Measurements from ENCODE around the gene TIMM10. TPM values are rescaled to one million over a fixed set of nuclear protein-coding genes. Genes with fewer than 3 reads are reported as not detected.

The TIMM10 gene
- total RNA-seq, 4 donors from 2014 or later: 45.4 to 61.7 (median 49.5) TPM

DNA sequence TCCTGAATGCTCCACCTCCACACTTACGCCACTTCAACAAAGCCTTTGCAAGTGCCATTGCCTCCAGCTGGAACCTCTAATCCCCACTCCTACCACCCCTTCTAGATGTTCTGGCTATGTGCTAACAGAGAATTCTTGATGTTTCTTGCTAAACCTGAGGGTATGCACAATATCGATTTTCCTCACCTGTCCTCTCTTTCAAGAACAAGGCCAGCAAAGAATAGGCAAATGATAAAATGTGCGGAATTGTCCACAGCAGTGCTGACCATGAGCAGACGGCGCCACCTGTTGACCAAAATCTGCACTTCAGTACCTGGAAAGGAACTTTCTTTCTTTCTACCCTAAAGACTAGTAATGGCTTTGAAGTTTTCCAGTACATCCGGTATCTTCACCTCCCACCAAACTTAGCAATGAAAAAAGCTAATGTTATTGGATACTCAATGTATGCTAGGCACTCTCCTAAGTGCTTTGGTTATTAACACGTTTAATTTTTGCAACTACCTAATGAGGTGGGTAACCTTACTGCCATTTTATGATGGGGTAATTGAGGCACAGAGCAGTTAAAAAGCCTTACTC lies 3.4 kb downstream of the TIMM10 start:
- ATAC-seq (no peak), DNase-seq (no peak)
- Histone ChIP-seq H3K4me3 (no peak overlapping the region), H3K27ac (no peak overlapping the region), H3K9me3 (no peaks in the 10 kb centered on the region), H3K27me3 (no peaks in the 10 kb centered on the region), H3K4me1 (peaks cover 13 to 19% of the 10 kb centered on the region in 2 donors), H3K36me3 (peaks cover 0 to 4% of the 10 kb centered on the region in 2 donors)
- in situ Hi-C loops (cut with MboI; ENCODE audit: low sequenced_read_pairs in 4 of 4) (loop anchor here in 3 of 4 donors (5.0 to 10.0 kb wide), 3 partner anchors 35 to 182 kb away; no protein-coding TSS in a partner anchor), intact Hi-C loops (cut with DNase I; ENCODE audit: low total_unique reads) (loop anchor here (2.0 to 5.0 kb wide), 2 partner anchors 70 to 180 kb away; no protein-coding TSS in a partner anchor)
- TF ChIP-seq, protein P1, sequence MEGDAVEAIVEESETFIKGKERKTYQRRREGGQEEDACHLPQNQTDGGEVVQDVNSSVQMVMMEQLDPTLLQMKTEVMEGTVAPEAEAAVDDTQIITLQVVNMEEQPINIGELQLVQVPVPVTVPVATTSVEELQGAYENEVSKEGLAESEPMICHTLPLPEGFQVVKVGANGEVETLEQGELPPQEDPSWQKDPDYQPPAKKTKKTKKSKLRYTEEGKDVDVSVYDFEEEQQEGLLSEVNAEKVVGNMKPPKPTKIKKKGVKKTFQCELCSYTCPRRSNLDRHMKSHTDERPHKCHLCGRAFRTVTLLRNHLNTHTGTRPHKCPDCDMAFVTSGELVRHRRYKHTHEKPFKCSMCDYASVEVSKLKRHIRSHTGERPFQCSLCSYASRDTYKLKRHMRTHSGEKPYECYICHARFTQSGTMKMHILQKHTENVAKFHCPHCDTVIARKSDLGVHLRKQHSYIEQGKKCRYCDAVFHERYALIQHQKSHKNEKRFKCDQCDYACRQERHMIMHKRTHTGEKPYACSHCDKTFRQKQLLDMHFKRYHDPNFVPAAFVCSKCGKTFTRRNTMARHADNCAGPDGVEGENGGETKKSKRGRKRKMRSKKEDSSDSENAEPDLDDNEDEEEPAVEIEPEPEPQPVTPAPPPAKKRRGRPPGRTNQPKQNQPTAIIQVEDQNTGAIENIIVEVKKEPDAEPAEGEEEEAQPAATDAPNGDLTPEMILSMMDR (IDR thresholded peaks at IDR 0.05 in 4 of 5, conservative IDR thresholded peaks at IDR 0.05 in 1 of 5): peak; percentile 89 to 96 (median 94)
- no peak for TF ChIP-seq POLR2A (IDR thresholded peaks at IDR 0.05)

DNA sequence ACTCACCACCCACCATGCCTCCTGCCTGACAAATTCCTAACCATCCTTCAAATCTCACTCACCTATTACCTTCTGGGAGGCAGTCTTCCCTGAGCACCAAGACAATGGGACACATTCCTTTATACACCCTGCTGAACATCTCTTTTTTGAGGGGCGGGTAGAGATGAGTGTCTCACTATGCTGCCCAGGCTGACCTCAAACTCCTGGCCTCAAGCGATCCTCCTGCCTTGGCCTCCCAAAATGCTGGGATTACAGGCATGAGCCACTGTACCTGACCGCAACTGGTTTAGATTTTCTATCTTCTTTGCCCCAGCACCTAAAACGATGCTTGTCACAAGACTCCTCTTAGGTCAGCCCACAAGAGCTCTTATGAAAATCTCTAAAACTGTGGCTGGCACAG lies 7.1 kb downstream of the TIMM10 start:
- in situ Hi-C loops (cut with MboI; ENCODE audit: low sequenced_read_pairs in 4 of 4): loop anchor here in 1 of 4 donors (10.0 kb wide), 1 partner anchor 179 kb away; no protein-coding TSS in a partner anchor
- no peaks in the 10 kb centered on the region for H3K4me1 ChIP-seq
- H3K27ac ChIP-seq: no peak overlapping the region
- TF ChIP-seq, protein P1 (IDR thresholded peaks at IDR 0.05 in 4 of 5, conservative IDR thresholded peaks at IDR 0.05 in 1 of 5): no peak
- no peak for TF ChIP-seq POLR2A (IDR thresholded peaks at IDR 0.05)
- no peak for ATAC-seq
- intact Hi-C loops (cut with DNase I; ENCODE audit: low total_unique reads): no loop called here
- DNase-seq: no peak
- H3K27me3 ChIP-seq: no peaks in the 10 kb centered on the region
- H3K36me3 ChIP-seq: peaks cover 0 to 4% of the 10 kb centered on the region in 2 donors
- H3K9me3 ChIP-seq: no peaks in the 10 kb centered on the region
- H3K4me3 ChIP-seq: no peak overlapping the region

- ATAC-seq (no peak), DNase-seq (no peak)
- Histone ChIP-seq H3K4me3 (no peak overlapping the region), H3K27ac (no peak overlapping the region), H3K36me3 (no peaks in the 10 kb centered on the region), H3K27me3 (no peaks in the 10 kb centered on the region), H3K9me3 (no peaks in the 10 kb centered on the region), H3K4me1 (peaks cover under 1% of the 10 kb centered on the region in 2 donors)
- TF ChIP-seq, protein P1 (IDR thresholded peaks at IDR 0.05 in 4 of 5, conservative IDR thresholded peaks at IDR 0.05 in 1 of 5): no peak
- no peak for TF ChIP-seq POLR2A (IDR thresholded peaks at IDR 0.05)
- in situ Hi-C loops (cut with MboI; ENCODE audit: low sequenced_read_pairs in 4 of 4) (loop anchor here in 1 of 4 donors (10.0 kb wide), 1 partner anchor 176 kb away; no protein-coding TSS in a partner anchor), intact Hi-C loops (cut with DNase I; ENCODE audit: low total_unique reads) (no loop called here)
Measured at GRCh38 chr11:57521116-57521515, 9.4 kb downstream of the TIMM10 start.

GRCh38 chr11:57516061-57516443 lies 14.5 kb downstream of the TIMM10 start:
- ATAC-seq: no peak
- Histone ChIP-seq H3K27me3 (no peaks in the 10 kb centered on the region), H3K36me3 (no peaks in the 10 kb centered on the region), H3K27ac (peak overlapping the region; percentile 80 to 93 (median 86)), H3K4me1 (peaks cover 9 to 17% of the 10 kb centered on the region in 2 donors), H3K9me3 (no peaks in the 10 kb centered on the region), H3K4me3 (peak overlapping the region; percentile 80 to 100 (median 91))
- intact Hi-C loops (cut with DNase I; ENCODE audit: low total_unique reads): no loop called here
- TF ChIP-seq, protein P1 (IDR thresholded peaks at IDR 0.05 in 4 of 5, conservative IDR thresholded peaks at IDR 0.05 in 1 of 5): no peak
- no peak for TF ChIP-seq POLR2A (IDR thresholded peaks at IDR 0.05)
- DNase-seq: no peak
- in situ Hi-C loops (cut with MboI; ENCODE audit: low sequenced_read_pairs in 4 of 4): no loop called here

Data from gastrocnemius medialis (tissue), 4 donors.